ENCODE measurements around the gene SMAD9. TPM values are rescaled to one million over a fixed set of nuclear protein-coding genes. Genes with fewer than 3 reads are reported as not detected.

The SMAD9 gene
- total and polyA plus RNA-seq, 2 of the 4 experiments (the other 2 are of a cell fraction) = 3.2 to 4.8 TPM

GRCh38 chr13:36885901-36886300, 34.1 kb downstream of the SMAD9 start:
- Histone ChIP-seq H3K9me1 (ENCODE audit: insufficient read depth, low read length) (peaks cover 13% of the 10 kb centered on the region), H2AFZ (replicated peaks; ENCODE audit: low read length, poor library complexity) (no peak overlapping the region), H3K4me1 (ENCODE audit: control insufficient read depth, insufficient read depth, low read length) (peaks cover 12% of the 10 kb centered on the region), H3K14ac (replicated peaks; ENCODE audit: low read depth, low read length) (no peak overlapping the region), H3K9ac (ENCODE audit: low read depth, low read length) (no peak overlapping the region), H2AK5ac (ENCODE audit: low read depth, low read length) (no peak overlapping the region), H2BK5ac (ENCODE audit: low read depth, low read length, poor library complexity, severe bottlenecking) (no peak overlapping the region), H3K4me3 (ENCODE audit: insufficient read depth, low read depth, low read length) (no peak overlapping the region), H4K91ac (ENCODE audit: insufficient read depth, low read depth, low read length) (no peak overlapping the region), H2BK120ac (ENCODE audit: low read depth, low read length) (no peak overlapping the region), H3K4ac (ENCODE audit: low read depth, low read length) (no peak overlapping the region), H3K18ac (ENCODE audit: low read depth, low read length) (no peak overlapping the region), H3K9me3 (ENCODE audit: control insufficient read depth, insufficient read depth, low read length) (no peaks in the 10 kb centered on the region), H2BK15ac (ENCODE audit: low read depth, low read length) (no peak overlapping the region), H3K79me1 (ENCODE audit: low read depth in 1 of 2, low read length in 2 of 2) (peaks cover 42 to 58% of the 10 kb centered on the region in 2 experiments), H3K27ac (ENCODE audit: insufficient read depth, low read length) (no peak overlapping the region), H3K23ac (ENCODE audit: low read depth, low read length) (no peak overlapping the region; the same call in 1 of the 2 replicates), H2BK20ac (ENCODE audit: low read depth, low read length) (no peak overlapping the region), H2AK9ac (replicated peaks; ENCODE audit: low read depth, low read length, poor library complexity) (no peak overlapping the region), H3K4me2 (ENCODE audit: low read depth, low read length) (no peak overlapping the region), H4K8ac (ENCODE audit: low read depth in 2 of 2, low read length in 2 of 2) (no peak overlapping the region), H3K36me3 (ENCODE audit: control insufficient read depth, insufficient read depth, low read length) (no peaks in the 10 kb centered on the region), H3K27me3 (ENCODE audit: control insufficient read depth, insufficient read depth, low read length) (no peaks in the 10 kb centered on the region), H3K56ac (ENCODE audit: extremely low read depth, insufficient read depth, low read length) (no peak overlapping the region), H4K20me1 (ENCODE audit: insufficient read depth, low read length) (no peaks in the 10 kb centered on the region), H4K5ac (ENCODE audit: low read depth, low read length) (no peak overlapping the region)
- in situ Hi-C loops (cut with MboI; ENCODE audit: low sequenced_read_pairs) = no loop called here
- CTCF ChIA-PET = no interaction called here
- WGBS, 2 experiments (ENCODE audit: extremely low coverage in 2 of 2, insufficient read length in 1 of 2) = no CpG with 5 or more reads among the region's 6 CpGs
- DNase-seq (no peak), ATAC-seq (ENCODE audit: low read depth) (no peak)
- intact Hi-C loops (cut with micrococcal nuclease) = no loop called here
- no TSS peak for BruUV-seq (replicated peaks)
- dilution Hi-C loops (cut with HindIII; ENCODE audit: low sequenced_read_pairs, unreplicated experiment) = no loop called here
- TF ChIP-seq CTCF (conservative IDR thresholded peaks at IDR 0.05; ENCODE audit: low read depth, low read length) = no peak
- no peak for TF ChIP-seq POLR2A (IDR thresholded peaks at IDR 0.05; ENCODE audit: low read depth, low read length)
- no peak for TF ChIP-seq CEBPB (IDR thresholded peaks at IDR 0.05; ENCODE audit: low read depth, low read length)
- TF ChIP-seq USF2 (IDR thresholded peaks at IDR 0.05; ENCODE audit: low read depth, low read length) = no peak
- no peak for TF ChIP-seq BHLHE40 (IDR thresholded peaks at IDR 0.05; ENCODE audit: low read depth, low read length)
- TF ChIP-seq RFX5 (IDR thresholded peaks at IDR 0.05; ENCODE audit: low read depth, low read length) = no peak
- TF ChIP-seq MAZ (IDR thresholded peaks at IDR 0.05; ENCODE audit: borderline replicate concordance, low read depth, low read length) = no peak
- no peak for TF ChIP-seq ELK1 (IDR thresholded peaks at IDR 0.05; ENCODE audit: borderline replicate concordance, low read depth, low read length)
- TF ChIP-seq MXI1 (IDR thresholded peaks at IDR 0.05; ENCODE audit: borderline replicate concordance, low read depth, low read length) = no peak
- TF ChIP-seq SMC3 (IDR thresholded peaks at IDR 0.05; ENCODE audit: low read depth, low read length) = no peak
- no peak for TF ChIP-seq NFE2L2 (IDR thresholded peaks at IDR 0.05; ENCODE audit: low read depth, low read length)
- no peak for TF ChIP-seq RCOR1 (IDR thresholded peaks at IDR 0.05; ENCODE audit: insufficient replicate concordance, low read length)
- no peak for TF ChIP-seq RAD21 (IDR thresholded peaks at IDR 0.05; ENCODE audit: low read length)
- TF ChIP-seq CHD1 (IDR thresholded peaks at IDR 0.05; ENCODE audit: low read depth, low read length) = no peak
- no peak for TF ChIP-seq MAFK (IDR thresholded peaks at IDR 0.05; ENCODE audit: low read depth, low read length)
- no peak for TF ChIP-seq FOS (IDR thresholded peaks at IDR 0.05; ENCODE audit: low read depth, low read length)
- POLR2A ChIA-PET (ENCODE audit: unreplicated experiment) = interaction anchor here (0.5 kb wide), 1 partner anchor 114 kb away, joined by 13 read pairs; no protein-coding TSS in a partner anchor
